ENCODE results near the gene ZNF229.
A peak's percentile ranks its signal among the peaks of the same experiment; 100 is the strongest.
"Not testable (repeated sequence)": the region's sequence is repeated elsewhere in the genome, so short reads cannot be mapped to it uniquely, and the experiment has no call there.

The ZNF229 gene

GRCh38 chr19:44447916-44448674, at the start of gene ZNF229:
TSS of gene ZNF229 (minus strand) at chr19:44448472. CDS start at chr19:44442847, 5,625 bp downstream.
- peak; percentile 87 for DNase-seq (ENCODE audit: low spot score)

GRCh38 chr19:44496711-44497110, 48.4 kb upstream of the ZNF229 start:
- no peak for DNase-seq (ENCODE audit: low spot score)

GRCh38 chr19:44476559-44477408, 28.5 kb upstream of the ZNF229 start:
- no peak for DNase-seq (ENCODE audit: low spot score)

GRCh38 chr19:44468730-44469129, 20.5 kb upstream of the ZNF229 start:
- not testable (repeated sequence) for DNase-seq (ENCODE audit: low spot score)

GRCh38 chr19:44462600-44463286, 14.5 kb upstream of the ZNF229 start:
- not testable (repeated sequence) for DNase-seq (ENCODE audit: low spot score)

- not testable (repeated sequence) for DNase-seq (ENCODE audit: low spot score)
Observed at GRCh38 chr19:44456016-44456415, 7.7 kb upstream of the ZNF229 start.

- DNase-seq (ENCODE audit: low spot score) = no peak
Observed at GRCh38 chr19:44455100-44455499, 6.8 kb upstream of the ZNF229 start.

GRCh38 chr19:44452367-44452766, 4.1 kb upstream of the ZNF229 start:
- DNase-seq (ENCODE audit: low spot score) = no peak

GRCh38 chr19:44451687-44452086, 3.4 kb upstream of the ZNF229 start:
- no peak for DNase-seq (ENCODE audit: low spot score)

GRCh38 chr19:44438441-44438840, 9.8 kb downstream of the ZNF229 start:
- DNase-seq (ENCODE audit: low spot score) = no peak

GRCh38 chr19:44435441-44435840, 12.8 kb downstream of the ZNF229 start:
- DNase-seq (ENCODE audit: low spot score) = no peak

GRCh38 chr19:44430956-44431355, 17.3 kb downstream of the ZNF229 start:
- DNase-seq (ENCODE audit: low spot score) = no peak

GRCh38 chr19:44415553-44415952, 32.7 kb downstream of the ZNF229 start:
- DNase-seq (ENCODE audit: low spot score) = not testable (repeated sequence)

GRCh38 chr19:44401139-44402115, 46.8 kb downstream of the ZNF229 start, which contains the start of gene ZNF285:
TSS of gene ZNF285 (minus strand) at chr19:44401608. CDS start at chr19:44397213, 4,395 bp downstream.
- peak; percentile 97 for DNase-seq (ENCODE audit: low spot score)

- DNase-seq (ENCODE audit: low spot score) = not testable (repeated sequence)
Observed at GRCh38 chr19:44389268-44389667, 59.0 kb downstream of the ZNF229 start.

Data from iPS-NIHi11 (cell line).